SK-N-SH (cell line): Measurements from ENCODE around the gene KLHL40. TPM values are rescaled to one million over a fixed set of nuclear protein-coding genes. Genes with fewer than 3 reads are reported as not detected.

Source experiments
- CTCF ChIA-PET: fragments of 300-600, 350-600 bp; formaldehyde crosslinking; extraction: SDS; loops from one replicate; lab custom pipeline; 2021; lab: Yijun Ruan, JAX
- POLR2A ChIA-PET: fragments of 350-600 bp; sonication (Branson Sonifier 250); formaldehyde crosslinking; extraction: SDS; loops from one replicate; lab custom pipeline; 2020; ENCODE audit warnings: antibody characterized with exemption, inconsistent platforms; lab: Yijun Ruan, JAX
- DNase-seq: peaks from one replicate; pipeline ENCODE4 v3.0.0; 2012
- H2AFZ ChIP-seq: fragments of 200-600 bp; sonication (generic); 2 replicates; pipeline ENCODE4 v1.8.1; 2016; ENCODE audit warnings: antibody characterized with exemption, mild to moderate bottlenecking, low read depth
- H3F3A ChIP-seq: fragments of 200-600 bp; sonication (generic); replicated peaks from 2 replicates; pipeline ENCODE3; 2016; ENCODE audit warnings: antibody characterized with exemption, mild to moderate bottlenecking; ENCODE audit not compliant: insufficient read depth
- H3K27ac ChIP-seq, 2 experiments: fragments of 200-500 bp in 1 of 2; fragments of 200-600 bp in 1 of 2; sonication (Bioruptor generic) in 1 of 2; sonication (generic), shearing (Covaris generic) in 1 of 2; 2 replicates each; pipeline versions ENCODE4 v1.5.1 to v1.6.1; 2014 to 2016; ENCODE audit warnings: low read depth in 2 of 2, inconsistent platforms in 1 of 2, low read length in 1 of 2, mild to moderate bottlenecking in 1 of 2, mixed read lengths in 1 of 2
- H3K27me3 ChIP-seq: fragments of 200-600 bp; sonication (generic), shearing (Covaris generic); 2 replicates; pipeline ENCODE4 v1.6.1; 2016; ENCODE audit warnings: mixed run types; ENCODE audit not compliant: insufficient read depth
- H3K36me3 ChIP-seq, 2 experiments: fragments of 200-500 bp in 1 of 2; fragments of 200-600 bp in 1 of 2; sonication (Bioruptor generic) in 1 of 2; sonication (generic) in 1 of 2; replicated peaks in 1 of 2; 2 replicates each; pipeline versions ENCODE3 to v1.5.1; 2014 to 2016; ENCODE audit warnings: low read length in 1 of 2, mild to moderate bottlenecking in 1 of 2; ENCODE audit not compliant: insufficient read depth in 2 of 2, control insufficient read depth in 1 of 2
- H3K4me1 ChIP-seq, 2 experiments: fragments of 200-500 bp in 1 of 2; fragments of 200-600 bp in 1 of 2; sonication (Bioruptor generic) in 1 of 2; sonication (generic), shearing (Covaris generic) in 1 of 2; 2 replicates each; pipeline versions ENCODE4 v1.5.1 to v1.6.1; 2014 to 2016; ENCODE audit warnings: low read depth in 1 of 2, low read length in 1 of 2, mixed run types in 1 of 2; ENCODE audit not compliant: insufficient read depth in 2 of 2, control insufficient read depth in 1 of 2
- H3K4me2 ChIP-seq: fragments of 200-600 bp; sonication (generic), shearing (Covaris generic); 2 replicates; pipeline ENCODE4 v1.6.1; 2017; ENCODE audit warnings: mixed run types
- H3K4me3 ChIP-seq, 2 experiments: fragments of 200-500 bp in 1 of 2; fragments of 200-600 bp in 1 of 2; sonication (Bioruptor generic) in 1 of 2; sonication (generic), shearing (Covaris generic) in 1 of 2; 2 replicates each; pipeline versions ENCODE4 v1.5.1 to v1.8.1; 2014 to 2016; ENCODE audit warnings: low read depth in 2 of 2, inconsistent platforms in 1 of 2, low read length in 1 of 2, mild to moderate bottlenecking in 1 of 2, mixed read lengths in 1 of 2, moderate library complexity in 1 of 2
- H3K79me2 ChIP-seq: fragments of 200-600 bp; sonication (generic); 2 replicates; pipeline ENCODE4 v1.8.1; 2017; ENCODE audit warnings: mild to moderate bottlenecking; ENCODE audit not compliant: insufficient read depth
- H3K9ac ChIP-seq: fragments of 200-600 bp; sonication (generic); 2 replicates; pipeline ENCODE4 v1.6.1; 2017; ENCODE audit warnings: mixed run types
- H3K9me2 ChIP-seq: fragments of 200-600 bp; sonication (generic); 2 replicates; pipeline ENCODE4 v1.6.1; 2017; ENCODE audit warnings: mixed run types
- H3K9me3 ChIP-seq: fragments of 200-600 bp; sonication (generic); 2 replicates; pipeline ENCODE4 v1.6.1; 2017; ENCODE audit warnings: mixed run types, mild to moderate bottlenecking, moderate library complexity
- H4K20me1 ChIP-seq: fragments of 200-600 bp; sonication (generic); 2 replicates; pipeline ENCODE4 v1.6.1; 2017; ENCODE audit warnings: mild to moderate bottlenecking, mixed run types; ENCODE audit not compliant: insufficient read depth
- EP300 ChIP-seq, 2 experiments: IDR thresholded peaks; 2 replicates each; pipeline versions ENCODE4 v1.4.0 to v1.6.1; 2012; ENCODE audit warnings: borderline replicate concordance in 1 of 2, low read depth in 1 of 2, low read length in 1 of 2
- RCOR1 ChIP-seq: fragments of 150-350 bp; IDR thresholded peaks from 2 replicates; pipeline ENCODE4 v1.6.1; 2017; ENCODE audit warnings: antibody characterized with exemption, low read length
- SIN3A ChIP-seq: IDR thresholded peaks from 2 replicates; pipeline ENCODE4 v1.6.1; 2012; ENCODE audit warnings: low read depth, mild to moderate bottlenecking, low read length, moderate library complexity, borderline replicate concordance
- TCF12 ChIP-seq: IDR thresholded peaks from 2 replicates; pipeline ENCODE4 v1.4.0; 2012
- USF2 ChIP-seq: fragments of 150-350 bp; IDR thresholded peaks from 2 replicates; pipeline ENCODE4 v1.6.1; 2017; ENCODE audit warnings: antibody characterized with exemption, low read length, low read depth, borderline replicate concordance
- YY1 ChIP-seq: IDR thresholded peaks from 2 replicates; pipeline ENCODE4 v1.4.0; 2012; ENCODE audit warnings: low read depth, mild to moderate bottlenecking
- WGBS: methylation state at CpG from one replicate; pipeline ENCODE4 v1.1.6; 2017; ENCODE audit warnings: low lambda C conversion rate; 5-methylcytosine and 5-hydroxymethylcytosine counted together
- polyA plus RNA-seq, 3 experiments: library from polyadenylated mRNA; depleted of rRNA; stranded (reverse); fragments of >200 nt; gene quantifications; 2 replicates each; pipeline ENCODE4 v1.2.3, GENCODE V29; 2012
- TF ChIP-seq, protein P1 (sequence below): fragments of 150-350 bp; IDR thresholded peaks from 2 replicates; pipeline ENCODE4 v1.6.1; 2016; ENCODE audit warnings: mild to moderate bottlenecking, low read depth, low read length
- TF ChIP-seq, protein P2 (sequence below): fragments of 200-600 bp; sonication (generic); IDR thresholded peaks from 2 replicates; pipeline ENCODE4 v1.6.1; 2017; ENCODE audit warnings: antibody characterized with exemption, mild to moderate bottlenecking, moderate library complexity

The KLHL40 gene
- polyA plus RNA-seq, 1 of the 3 experiments (the other 2 are of a cell fraction), result not detected

DNA sequence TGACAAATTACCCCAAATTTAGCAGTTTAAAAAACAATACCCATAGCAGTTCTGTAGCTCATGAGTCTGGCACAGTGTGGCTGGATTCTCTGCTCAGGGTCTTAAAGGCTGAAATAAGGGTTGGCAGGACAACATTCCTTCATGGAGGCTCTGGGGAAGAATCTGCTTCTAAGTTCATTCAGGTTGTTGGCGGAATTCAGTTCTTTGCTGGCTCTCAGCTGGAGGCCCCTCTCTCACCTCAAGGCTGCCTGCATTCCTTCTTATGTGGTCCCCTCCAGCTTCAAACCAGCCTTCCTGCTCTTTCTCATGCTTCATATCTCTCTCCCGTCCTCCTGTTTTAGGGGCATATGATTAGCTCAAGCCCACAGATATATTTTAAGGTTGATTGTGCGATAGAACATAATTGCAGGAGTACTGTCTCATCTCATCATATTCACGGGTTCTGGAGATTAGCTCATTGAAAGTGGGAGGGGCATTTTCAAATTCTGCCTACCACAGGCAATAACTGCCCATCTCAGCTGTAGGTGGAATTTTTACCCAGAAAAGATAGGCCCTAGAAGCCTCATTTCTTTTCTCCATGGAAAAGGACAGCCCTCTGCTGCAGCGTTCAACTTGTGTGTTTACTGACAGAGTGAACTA is 37.4 kb upstream of the KLHL40 start:
- Histone ChIP-seq H3K9me2 (no peaks in the 10 kb centered on the region), H3F3A (peaks cover 46% of the 10 kb centered on the region), H3K9me3 (no peaks in the 10 kb centered on the region), H3K9ac (no peak overlapping the region), H3K4me1 (peaks cover 19 to 21% of the 10 kb centered on the region in 2 experiments), H4K20me1 (no peaks in the 10 kb centered on the region; the same call in 1 of the 2 replicates)
- POLR2A ChIA-PET, result no interaction called here
- no peak for DNase-seq
- CTCF ChIA-PET, result interaction anchor here (1.1 to 2.1 kb wide), 3 partner anchors 14 to 65 kb away, joined by 4 to 7 read pairs (median 4); partner anchors contain the start of gene SEC22C
- TF ChIP-seq, protein P1, sequence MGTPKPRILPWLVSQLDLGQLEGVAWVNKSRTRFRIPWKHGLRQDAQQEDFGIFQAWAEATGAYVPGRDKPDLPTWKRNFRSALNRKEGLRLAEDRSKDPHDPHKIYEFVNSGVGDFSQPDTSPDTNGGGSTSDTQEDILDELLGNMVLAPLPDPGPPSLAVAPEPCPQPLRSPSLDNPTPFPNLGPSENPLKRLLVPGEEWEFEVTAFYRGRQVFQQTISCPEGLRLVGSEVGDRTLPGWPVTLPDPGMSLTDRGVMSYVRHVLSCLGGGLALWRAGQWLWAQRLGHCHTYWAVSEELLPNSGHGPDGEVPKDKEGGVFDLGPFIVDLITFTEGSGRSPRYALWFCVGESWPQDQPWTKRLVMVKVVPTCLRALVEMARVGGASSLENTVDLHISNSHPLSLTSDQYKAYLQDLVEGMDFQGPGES, result no peak
- TF ChIP-seq USF2 (no peak), EP300 (IDR thresholded peaks at IDR 0.05; ENCODE audit: borderline replicate concordance in 1 of 2, low read depth in 1 of 2, low read length in 1 of 2) (no peak)
- TF ChIP-seq, all 33 proteins: peak for 0
- 88% methylated on average over 5 of the region's 5 CpGs for WGBS
- Histone ChIP-seq H3K4me3 (no peak overlapping the region), H3K27me3 (no peaks in the 10 kb centered on the region), H3K27ac (peak overlapping the region in 1 of 2 experiments; percentile 15; a peak in 2 of 4 replicates), H2AFZ (no peak overlapping the region), H3K36me3 (peaks cover 50 to 61% of the 10 kb centered on the region in 2 experiments), H3K4me2 (no peak overlapping the region), H3K79me2 (peaks cover 58% of the 10 kb centered on the region)

DNA sequence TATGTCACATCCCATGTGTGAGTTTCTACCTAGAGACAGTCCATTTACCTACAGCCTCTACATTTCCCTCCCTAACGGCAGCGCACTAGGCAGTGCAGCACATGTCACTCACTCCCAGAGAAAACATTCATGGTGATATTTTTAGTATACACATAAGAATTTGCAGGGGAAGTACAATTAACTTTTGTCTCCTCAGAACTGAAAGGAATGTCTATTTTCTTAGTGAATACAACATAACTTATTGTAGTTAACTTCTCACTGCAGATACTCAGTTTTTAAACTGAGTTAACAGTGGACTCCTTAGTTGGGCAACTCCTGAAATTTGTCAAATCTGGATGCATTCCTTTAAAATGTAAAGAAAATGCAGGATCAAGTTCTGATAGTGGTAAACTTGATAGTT is 36.3 kb upstream of the KLHL40 start:
- WGBS, result 100% methylated on average over 2 of the region's 2 CpGs
- TF ChIP-seq SIN3A (no peak), RCOR1 (no peak), TCF12 (no peak), YY1 (no peak)
- TF ChIP-seq, protein P2, sequence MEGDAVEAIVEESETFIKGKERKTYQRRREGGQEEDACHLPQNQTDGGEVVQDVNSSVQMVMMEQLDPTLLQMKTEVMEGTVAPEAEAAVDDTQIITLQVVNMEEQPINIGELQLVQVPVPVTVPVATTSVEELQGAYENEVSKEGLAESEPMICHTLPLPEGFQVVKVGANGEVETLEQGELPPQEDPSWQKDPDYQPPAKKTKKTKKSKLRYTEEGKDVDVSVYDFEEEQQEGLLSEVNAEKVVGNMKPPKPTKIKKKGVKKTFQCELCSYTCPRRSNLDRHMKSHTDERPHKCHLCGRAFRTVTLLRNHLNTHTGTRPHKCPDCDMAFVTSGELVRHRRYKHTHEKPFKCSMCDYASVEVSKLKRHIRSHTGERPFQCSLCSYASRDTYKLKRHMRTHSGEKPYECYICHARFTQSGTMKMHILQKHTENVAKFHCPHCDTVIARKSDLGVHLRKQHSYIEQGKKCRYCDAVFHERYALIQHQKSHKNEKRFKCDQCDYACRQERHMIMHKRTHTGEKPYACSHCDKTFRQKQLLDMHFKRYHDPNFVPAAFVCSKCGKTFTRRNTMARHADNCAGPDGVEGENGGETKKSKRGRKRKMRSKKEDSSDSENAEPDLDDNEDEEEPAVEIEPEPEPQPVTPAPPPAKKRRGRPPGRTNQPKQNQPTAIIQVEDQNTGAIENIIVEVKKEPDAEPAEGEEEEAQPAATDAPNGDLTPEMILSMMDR, result no peak
- CTCF ChIA-PET, result interaction anchor here (1.1 to 1.3 kb wide), 2 partner anchors 15 to 66 kb away, joined by 4 read pairs; partner anchors contain the start of gene SEC22C
- no peak overlapping the region for H3K4me3 ChIP-seq
- H2AFZ ChIP-seq, result no peak overlapping the region
- DNase-seq, result no peak
- H4K20me1 ChIP-seq, result no peaks in the 10 kb centered on the region; the same call in 1 of the 2 replicates
- H3K4me2 ChIP-seq, result no peak overlapping the region
- H3K27me3 ChIP-seq, result no peaks in the 10 kb centered on the region
- no peak overlapping the region; a peak in 2 of 4 replicates for H3K27ac ChIP-seq
- peaks cover 65% of the 10 kb centered on the region for H3K79me2 ChIP-seq
- no peak overlapping the region for H3K9ac ChIP-seq
- no peaks in the 10 kb centered on the region for H3K9me2 ChIP-seq
- peaks cover 21 to 27% of the 10 kb centered on the region in 2 experiments for H3K4me1 ChIP-seq
- peaks cover 39 to 51% of the 10 kb centered on the region in 2 experiments for H3K36me3 ChIP-seq
- peaks cover 44% of the 10 kb centered on the region for H3F3A ChIP-seq
- POLR2A ChIA-PET, result no interaction called here
- H3K9me3 ChIP-seq, result no peaks in the 10 kb centered on the region
